GM18505 (cell line): ENCODE measurements around the gene SDHB.

Source experiments
- ATAC-seq: cut with Tn5 transposase; IDR thresholded peaks from one replicate; pipeline ENCODE4 v1.9.1; 2021; ENCODE audit not compliant: unreplicated experiment
- POLR2A ChIP-seq: IDR thresholded peaks from 4 replicates; pipeline ENCODE4 v1.6.1; 2011; ENCODE audit warnings: borderline replicate concordance; ENCODE audit not compliant: insufficient read depth, insufficient read length; ENCODE audit errors: extremely low read depth

Gene SDHB

DNA sequence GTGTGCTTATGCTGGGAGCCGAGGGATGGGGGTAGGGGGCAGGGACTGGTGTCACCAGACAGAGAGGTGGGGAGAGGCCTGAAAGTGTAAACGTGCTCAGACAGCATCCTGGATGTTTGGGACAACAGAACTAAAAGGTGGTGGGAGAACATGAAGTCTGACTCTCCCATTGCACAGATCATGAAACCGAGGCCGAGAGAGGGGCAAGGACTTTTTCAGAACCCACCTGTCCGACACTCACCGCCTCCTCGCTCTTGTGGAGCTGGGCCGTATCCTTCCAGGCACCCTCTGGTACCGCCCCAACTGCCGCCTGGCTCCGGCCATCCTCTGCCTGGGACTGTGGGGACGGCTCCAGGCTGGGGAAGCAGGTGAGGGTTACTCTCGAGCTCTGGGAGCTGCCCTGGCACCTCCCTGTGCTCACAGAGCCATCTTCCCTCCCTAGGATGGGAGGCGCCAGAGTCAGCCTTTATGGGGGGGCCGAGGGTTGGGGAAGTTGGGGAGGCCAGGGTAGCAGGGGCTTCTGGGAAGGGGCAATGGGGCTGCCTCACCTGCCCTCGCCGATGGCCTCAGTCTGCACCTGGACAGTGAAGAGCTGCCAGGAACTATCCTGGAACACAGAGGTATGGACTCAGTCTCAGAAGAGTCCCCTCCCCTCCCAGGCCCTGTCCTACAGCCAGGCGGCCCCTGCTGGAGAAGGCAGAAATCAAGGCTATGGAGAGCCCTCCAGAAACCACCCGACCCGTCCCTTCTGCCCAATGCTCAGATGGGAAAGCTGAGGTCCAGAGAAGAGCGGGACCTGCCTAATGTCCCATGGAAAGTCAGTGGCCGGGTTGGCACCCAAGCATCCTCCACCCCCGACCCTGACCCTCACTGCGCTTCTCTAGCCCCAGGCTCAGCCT lies 49.1 kb downstream of the SDHB start:
- ATAC-seq: no peak
- TF ChIP-seq POLR2A: no peak

GRCh38 chr1:17002524-17002902 lies 51.3 kb downstream of the SDHB start:
- ATAC-seq: no peak
- TF ChIP-seq POLR2A: no peak

GRCh38 chr1:17001760-17002523 lies 51.9 kb downstream of the SDHB start:
- TF ChIP-seq POLR2A: no peak
- ATAC-seq: no peak

- no peak for ATAC-seq
- no peak for TF ChIP-seq POLR2A
Observed at GRCh38 chr1:16999863-17000262, 54.0 kb downstream of the SDHB start.

- ATAC-seq: no peak
- no peak for TF ChIP-seq POLR2A
Observed at GRCh38 chr1:16998589-16998988, 55.2 kb downstream of the SDHB start.

GRCh38 chr1:16996845-16997244 lies 57.0 kb downstream of the SDHB start:
- ATAC-seq: no peak
- no peak for TF ChIP-seq POLR2A

- no peak for TF ChIP-seq POLR2A
- no peak for ATAC-seq
Observed at GRCh38 chr1:16993521-16994038, 60.3 kb downstream of the SDHB start.

DNA sequence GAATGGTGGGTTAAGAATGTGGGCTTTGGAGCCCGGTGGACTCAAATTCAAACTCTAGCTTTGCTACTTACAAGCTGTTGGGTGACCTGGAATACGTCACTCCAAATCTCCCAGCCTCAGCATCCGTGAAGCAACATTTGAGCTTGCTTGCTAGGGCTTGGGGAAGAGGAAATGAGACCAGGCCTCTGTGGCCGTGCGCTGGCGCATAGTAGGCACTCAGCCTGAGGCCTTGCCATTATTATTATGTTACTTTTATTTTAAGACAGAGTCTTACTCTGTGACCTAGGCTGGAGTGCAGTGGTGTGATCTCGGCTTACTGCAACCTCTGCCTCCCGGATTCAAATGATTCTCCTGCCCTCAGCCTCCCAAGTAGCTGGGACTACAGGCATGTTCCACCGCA lies 61.2 kb downstream of the SDHB start:
- TF ChIP-seq POLR2A: no peak
- ATAC-seq: no peak

GRCh38 chr1:16992102-16992501 lies 61.7 kb downstream of the SDHB start:
- no peak for ATAC-seq
- no peak for TF ChIP-seq POLR2A

DNA sequence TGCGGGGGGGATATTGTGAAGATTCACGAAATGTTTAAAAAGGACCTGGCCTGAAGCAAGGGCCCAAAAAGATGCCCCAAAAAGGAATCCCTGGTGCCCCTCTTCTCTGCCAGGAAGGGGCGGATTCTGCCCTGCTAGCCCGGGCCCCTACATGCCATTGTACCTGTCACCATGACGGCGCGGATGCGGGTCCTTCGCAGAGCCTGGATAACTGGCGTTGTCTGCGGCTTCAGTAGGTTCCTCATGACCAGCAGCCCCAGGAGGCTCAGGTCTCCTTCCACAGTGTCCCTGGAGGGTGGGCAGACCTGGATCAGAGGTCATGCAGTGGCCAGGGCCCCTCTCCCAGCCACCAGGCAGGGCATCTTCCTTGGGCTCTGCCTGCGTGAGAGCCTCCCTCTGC lies 62.3 kb downstream of the SDHB start:
- ATAC-seq: no peak
- no peak for TF ChIP-seq POLR2A

- ATAC-seq: no peak
- TF ChIP-seq POLR2A: no peak
Observed at GRCh38 chr1:16989676-16990391, 64.0 kb downstream of the SDHB start.

GRCh38 chr1:16988210-16988609 lies 65.6 kb downstream of the SDHB start:
- ATAC-seq: no peak
- no peak for TF ChIP-seq POLR2A

DNA sequence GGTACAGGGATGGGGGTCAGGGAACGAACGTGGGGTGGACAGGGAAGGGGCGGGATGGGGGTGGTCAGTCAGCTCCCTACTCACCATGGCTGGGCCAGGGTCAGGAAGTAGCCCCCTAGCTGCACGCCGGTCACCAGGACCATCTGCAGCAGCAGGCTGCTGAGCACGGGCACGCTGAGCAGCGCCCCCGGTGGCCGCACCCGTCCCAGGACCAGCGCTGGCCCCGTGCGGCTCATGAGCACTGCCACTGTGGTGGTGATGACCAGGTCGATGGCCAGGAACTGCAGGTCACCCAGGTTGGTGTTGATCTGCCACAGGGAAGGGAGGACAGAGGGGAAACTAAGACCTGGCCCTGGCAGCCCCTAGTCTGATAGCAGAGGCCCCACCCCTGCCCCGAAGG lies 66.9 kb downstream of the SDHB start:
- TF ChIP-seq POLR2A: no peak
- no peak for ATAC-seq
